ENCODE measurements around the gene PSME3. TPM values are rescaled to one million over a fixed set of nuclear protein-coding genes. Genes with fewer than 3 reads are reported as not detected.

The PSME3 gene
- total and polyA plus RNA-seq, 9 of the 15 experiments (the other 6 are each of a cell fraction or from before 2014, with no cell fraction given): 31.2 to 275 (median 141) TPM

GRCh38 chr17:42882166-42882565, 49.0 kb downstream of the PSME3 start:
- POLR2A ChIA-PET: interaction anchor here (1.0 kb wide), 1 partner anchor 29 kb away, joined by 3 read pairs; no protein-coding TSS in a partner anchor
- 50% methylated on average over 8 of the region's 8 CpGs for WGBS (ENCODE audit: insufficient coverage, low coverage, missing lambda C conversion rate)
- DNase-seq (ENCODE audit: extremely low read depth in 1 of 4, low spot score in 3 of 4): no peak

More at GRCh38 chr17:42882166-42882565, 49.0 kb downstream of the PSME3 start:
- no peaks in the 10 kb centered on the region for H4K20me1 ChIP-seq (replicated peaks; ENCODE audit: control insufficient read depth, insufficient read depth, low read length)
- TF ChIP-seq LARP7 (IDR thresholded peaks at IDR 0.05): no peak
- TF ChIP-seq ZNF699 (CRISPR knock-in tag; IDR thresholded peaks at IDR 0.05; ENCODE audit: insufficient replicate concordance): no peak
- TF ChIP-seq ZBTB40 (IDR thresholded peaks at IDR 0.05): no peak
- TF ChIP-seq ZBTB40 (CRISPR knock-in tag; IDR thresholded peaks at IDR 0.05): no peak
- no peak for TF ChIP-seq SREBF2 (CRISPR knock-in tag; IDR thresholded peaks at IDR 0.05)
- TF ChIP-seq ZNF184 (CRISPR knock-in tag; IDR thresholded peaks at IDR 0.05): no peak
- TF ChIP-seq TEAD2 (tag; IDR thresholded peaks at IDR 0.05): no peak
- no peak for TF ChIP-seq ZNF507 (tag; conservative IDR thresholded peaks at IDR 0.05)
- TF ChIP-seq, protein P1, sequence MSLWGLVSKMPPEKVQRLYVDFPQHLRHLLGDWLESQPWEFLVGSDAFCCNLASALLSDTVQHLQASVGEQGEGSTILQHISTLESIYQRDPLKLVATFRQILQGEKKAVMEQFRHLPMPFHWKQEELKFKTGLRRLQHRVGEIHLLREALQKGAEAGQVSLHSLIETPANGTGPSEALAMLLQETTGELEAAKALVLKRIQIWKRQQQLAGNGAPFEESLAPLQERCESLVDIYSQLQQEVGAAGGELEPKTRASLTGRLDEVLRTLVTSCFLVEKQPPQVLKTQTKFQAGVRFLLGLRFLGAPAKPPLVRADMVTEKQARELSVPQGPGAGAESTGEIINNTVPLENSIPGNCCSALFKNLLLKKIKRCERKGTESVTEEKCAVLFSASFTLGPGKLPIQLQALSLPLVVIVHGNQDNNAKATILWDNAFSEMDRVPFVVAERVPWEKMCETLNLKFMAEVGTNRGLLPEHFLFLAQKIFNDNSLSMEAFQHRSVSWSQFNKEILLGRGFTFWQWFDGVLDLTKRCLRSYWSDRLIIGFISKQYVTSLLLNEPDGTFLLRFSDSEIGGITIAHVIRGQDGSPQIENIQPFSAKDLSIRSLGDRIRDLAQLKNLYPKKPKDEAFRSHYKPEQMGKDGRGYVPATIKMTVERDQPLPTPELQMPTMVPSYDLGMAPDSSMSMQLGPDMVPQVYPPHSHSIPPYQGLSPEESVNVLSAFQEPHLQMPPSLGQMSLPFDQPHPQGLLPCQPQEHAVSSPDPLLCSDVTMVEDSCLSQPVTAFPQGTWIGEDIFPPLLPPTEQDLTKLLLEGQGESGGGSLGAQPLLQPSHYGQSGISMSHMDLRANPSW (CRISPR knock-in tag; IDR thresholded peaks at IDR 0.05): no peak
- no peak for TF ChIP-seq ZNF584 (CRISPR knock-in tag; IDR thresholded peaks at IDR 0.05; ENCODE audit: low read depth)
- TF ChIP-seq, protein P2, sequence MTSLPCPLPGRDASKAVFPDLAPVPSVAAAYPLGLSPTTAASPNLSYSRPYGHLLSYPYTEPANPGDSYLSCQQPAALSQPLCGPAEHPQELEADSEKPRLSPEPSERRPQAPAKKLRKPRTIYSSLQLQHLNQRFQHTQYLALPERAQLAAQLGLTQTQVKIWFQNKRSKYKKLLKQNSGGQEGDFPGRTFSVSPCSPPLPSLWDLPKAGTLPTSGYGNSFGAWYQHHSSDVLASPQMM (CRISPR knock-in tag; IDR thresholded peaks at IDR 0.05): no peak
- no peak overlapping the region for H3K9ac ChIP-seq (ENCODE audit: insufficient read depth in 1 of 2, low read depth in 2 of 2, low read length in 2 of 2)
- H3K36me3 ChIP-seq (ENCODE audit: control insufficient read depth, insufficient read depth, low read length): no peaks in the 10 kb centered on the region
- H3K27ac ChIP-seq (ENCODE audit: extremely low read depth, low read depth, low read length): no peak overlapping the region
- BruUV-seq (replicated peaks): no TSS peak
- H3K4me3 ChIP-seq: no peak overlapping the region
- H3K79me2 ChIP-seq (ENCODE audit: control insufficient read depth, insufficient read depth, low read length): no peaks in the 10 kb centered on the region
- intact Hi-C loops (cut with micrococcal nuclease) (loop anchor here (5.0 kb wide), 1 partner anchor 40 kb away; no protein-coding TSS in a partner anchor), in situ Hi-C loops (cut with MboI) (no loop called here)
- H3K9me1 ChIP-seq (ENCODE audit: control insufficient read depth, insufficient read depth, low read length): no peaks in the 10 kb centered on the region
- peaks cover 3 to 10% of the 10 kb centered on the region in 2 experiments; a peak in 3 of 5 replicates for H3K27me3 ChIP-seq (ENCODE audit: control insufficient read depth in 2 of 2, insufficient read depth in 2 of 2, low read length in 2 of 2)
- CTCF ChIA-PET (ENCODE audit: low intra/inter-chr PET ratio): no interaction called here
- no peak for FAIRE-seq
- H3K4me1 ChIP-seq (replicated peaks in 1 of 2; ENCODE audit: control insufficient read depth in 2 of 2, insufficient read depth in 2 of 2, low read length in 2 of 2): peaks cover 5 to 13% of the 10 kb centered on the region in 2 experiments; a peak in 2 of 5 replicates
- H3K4me2 ChIP-seq (ENCODE audit: insufficient read depth, low read length): no peak overlapping the region
- no peak overlapping the region for H2AFZ ChIP-seq (ENCODE audit: low read depth, low read length)
- H3K9me3 ChIP-seq (replicated peaks; ENCODE audit: control insufficient read depth, insufficient read depth, low read depth, low read length): no peaks in the 10 kb centered on the region
- ATAC-seq: no peak

Measured in K562 (cell line).